NT2/D1 (cell line): Measurements from ENCODE around the gene SNRNP200.

Experiments used
- DNase-seq: peaks from one replicate; pipeline ENCODE4 v3.0.0-alpha.2; 2011; ENCODE audit warnings: low read depth, low spot score
- H3K27me3 ChIP-seq: 2 replicates; pipeline ENCODE4 v1.6.0; 2011; ENCODE audit warnings: mild to moderate bottlenecking; ENCODE audit not compliant: insufficient read length, insufficient read depth
- H3K36me3 ChIP-seq: 2 replicates; pipeline ENCODE4 v1.6.1; 2011; ENCODE audit warnings: mild to moderate bottlenecking, low read length, mixed read lengths; ENCODE audit not compliant: insufficient read depth, insufficient read length
- H3K4me1 ChIP-seq: 2 replicates; pipeline ENCODE4 v1.5.1; 2011; ENCODE audit not compliant: insufficient read depth, insufficient read length
- H3K4me3 ChIP-seq: 2 replicates; pipeline ENCODE4 v1.5.1; 2011; ENCODE audit warnings: low read depth; ENCODE audit not compliant: insufficient read length
- H3K9ac ChIP-seq: 2 replicates; pipeline ENCODE4 v1.6.0; 2011; ENCODE audit warnings: low read depth; ENCODE audit not compliant: insufficient read length
- H3K9me3 ChIP-seq: 2 replicates; pipeline ENCODE4 v1.5.1; 2011; ENCODE audit warnings: mild to moderate bottlenecking, low read length; ENCODE audit not compliant: insufficient read depth
- SUZ12 ChIP-seq: IDR thresholded peaks from 2 replicates; pipeline ENCODE4 v1.6.1; 2011; ENCODE audit not compliant: insufficient read length, insufficient read depth; ENCODE audit errors: extremely low read depth
- YY1 ChIP-seq: IDR thresholded peaks from 2 replicates; pipeline ENCODE4 v1.6.1; 2011; ENCODE audit not compliant: insufficient read length, insufficient read depth
- ZNF274 ChIP-seq: IDR thresholded peaks from 2 replicates; pipeline ENCODE4 v1.6.1; 2011; ENCODE audit warnings: mild to moderate bottlenecking, low read depth, low read length

Gene SNRNP200

GRCh38 chr2:96316999-96317398 lies 11.7 kb upstream of the SNRNP200 start:
- Histone ChIP-seq H3K36me3 (no peaks in the 10 kb centered on the region), H3K9ac (no peak overlapping the region), H3K4me3 (no peak overlapping the region), H3K27me3 (peaks cover 30% of the 10 kb centered on the region), H3K4me1 (peaks cover 7% of the 10 kb centered on the region), H3K9me3 (no peaks in the 10 kb centered on the region; the same call in 1 of the 2 replicates)
- TF ChIP-seq YY1 (no peak), ZNF274 (no peak), SUZ12 (no peak)
- no peak for DNase-seq

- TF ChIP-seq SUZ12: no peak
- no peak for TF ChIP-seq ZNF274
- no peak for TF ChIP-seq YY1
- no peak overlapping the region for H3K9ac ChIP-seq
- peaks cover 6% of the 10 kb centered on the region for H3K4me1 ChIP-seq
- no peaks in the 10 kb centered on the region for H3K36me3 ChIP-seq
- H3K4me3 ChIP-seq: no peak overlapping the region
- peaks cover 15% of the 10 kb centered on the region for H3K27me3 ChIP-seq
- no peak for DNase-seq
- no peaks in the 10 kb centered on the region; the same call in 1 of the 2 replicates for H3K9me3 ChIP-seq
These were observed 10.2 kb upstream of the SNRNP200 start for GRCh38 chr2:96315400-96316071.

GRCh38 chr2:96315005-96315399 lies 9.7 kb upstream of the SNRNP200 start:
- no peaks in the 10 kb centered on the region for H3K36me3 ChIP-seq
- TF ChIP-seq YY1 (no peak), ZNF274 (no peak), SUZ12 (no peak)
- H3K27me3 ChIP-seq: peaks cover 10% of the 10 kb centered on the region
- no peak for DNase-seq
- H3K4me1 ChIP-seq: peaks cover 6% of the 10 kb centered on the region
- H3K4me3 ChIP-seq: no peak overlapping the region
- H3K9ac ChIP-seq: no peak overlapping the region
- no peaks in the 10 kb centered on the region; the same call in 1 of the 2 replicates for H3K9me3 ChIP-seq

- Histone ChIP-seq H3K4me3 (no peak overlapping the region), H3K36me3 (peaks cover 15% of the 10 kb centered on the region), H3K27me3 (no peaks in the 10 kb centered on the region), H3K9ac (no peak overlapping the region), H3K9me3 (no peaks in the 10 kb centered on the region), H3K4me1 (no peaks in the 10 kb centered on the region)
- DNase-seq: no peak
- no peak for TF ChIP-seq ZNF274
- no peak for TF ChIP-seq YY1
- TF ChIP-seq SUZ12: no peak
These were observed 2.9 kb upstream of the SNRNP200 start for GRCh38 chr2:96308248-96308647.

GRCh38 chr2:96306370-96306769 lies 1.0 kb upstream of the SNRNP200 start:
- TF ChIP-seq YY1 (no peak), SUZ12 (no peak), ZNF274 (no peak)
- Histone ChIP-seq H3K9ac (peak overlapping the region; percentile 99), H3K4me3 (peak overlapping the region; percentile 94), H3K36me3 (peaks cover 34% of the 10 kb centered on the region), H3K4me1 (no peaks in the 10 kb centered on the region), H3K9me3 (no peaks in the 10 kb centered on the region), H3K27me3 (no peaks in the 10 kb centered on the region)
- no peak for DNase-seq

DNA sequence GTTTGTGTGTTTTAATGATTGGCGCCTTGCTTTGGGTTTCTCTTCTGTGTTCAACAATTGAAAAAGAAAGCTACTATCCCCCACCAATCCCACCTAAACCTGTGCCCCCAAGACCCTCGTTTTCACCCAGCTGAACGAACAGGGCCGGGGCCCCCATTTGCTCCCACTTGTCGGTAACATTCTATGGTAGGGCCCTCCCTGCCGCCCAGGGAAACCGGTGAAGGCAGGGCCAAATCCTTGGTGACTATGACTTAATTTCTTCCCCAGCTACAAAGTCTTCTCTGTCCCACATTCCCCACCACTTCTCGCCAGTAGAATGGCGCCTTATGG lies 598 bp upstream of the SNRNP200 start:
- Histone ChIP-seq H3K36me3 (peaks cover 38% of the 10 kb centered on the region), H3K4me1 (no peaks in the 10 kb centered on the region), H3K9ac (peak overlapping the region; percentile 99), H3K9me3 (no peaks in the 10 kb centered on the region), H3K4me3 (peak overlapping the region; percentile 94), H3K27me3 (no peaks in the 10 kb centered on the region)
- no peak for DNase-seq
- TF ChIP-seq ZNF274 (no peak), YY1 (no peak), SUZ12 (no peak)

- H3K27me3 ChIP-seq: no peaks in the 10 kb centered on the region
- H3K9me3 ChIP-seq: no peaks in the 10 kb centered on the region
- no peak for TF ChIP-seq YY1
- TF ChIP-seq ZNF274: no peak
- no peak for TF ChIP-seq SUZ12
- H3K4me3 ChIP-seq: peak overlapping the region; percentile 94
- DNase-seq: no peak
- peaks cover 51% of the 10 kb centered on the region for H3K36me3 ChIP-seq
- peak overlapping the region; percentile 99 for H3K9ac ChIP-seq
- no peaks in the 10 kb centered on the region for H3K4me1 ChIP-seq
These were observed 740 bp downstream of the SNRNP200 start for GRCh38 chr2:96304606-96305005.

- no peak for DNase-seq
- TF ChIP-seq ZNF274: no peak
- TF ChIP-seq SUZ12: no peak
- no peak for TF ChIP-seq YY1
- Histone ChIP-seq H3K27me3 (no peaks in the 10 kb centered on the region), H3K36me3 (peaks cover 78% of the 10 kb centered on the region), H3K4me1 (no peaks in the 10 kb centered on the region), H3K9ac (no peak overlapping the region), H3K4me3 (no peak overlapping the region), H3K9me3 (no peaks in the 10 kb centered on the region)
These were observed 3.5 kb downstream of the SNRNP200 start for GRCh38 chr2:96301865-96302264.
